T-cell (primary cell): ENCODE measurements around the gene KHSRP. TPM values are rescaled to one million over a fixed set of nuclear protein-coding genes. Genes with fewer than 3 reads are reported as not detected.
"Not testable (repeated sequence)": the region's sequence is repeated elsewhere in the genome, so short reads cannot be mapped to it uniquely, and the experiment has no call there.

ENCODE experiments used
- ATAC-seq, 4 experiments: fragments of 200-7000 bp in 3 of 4; fragments of 150-1000 bp in 1 of 4; cut with Tn5 transposase; replicated peaks in 1 of 4; 1 replicate in 3 of 4; 2 replicates in 1 of 4; pipeline ENCODE4 v1.10.0; 2021; ENCODE audit warnings: moderate library complexity in 3 of 4, mild to moderate bottlenecking in 2 of 4, moderate number of reproducible peaks in 1 of 4
- CTCF ChIA-PET, 2 donors: fragments of 300-600 bp; sonication (Branson Sonifier 250); formaldehyde crosslinking; loops; one replicate each; lab custom pipeline; 2022; ENCODE audit warnings: antibody characterized with exemption in 2 of 2; lab: Charles Lee
- POLR2A ChIA-PET, 2 donors: fragments of 300-600 bp; sonication (Branson Sonifier 250); formaldehyde crosslinking; loops; one replicate each; lab custom pipeline; 2022; ENCODE audit warnings: antibody characterized with exemption in 2 of 2; lab: Charles Lee
- DNase-seq, 35 experiments: peaks; one replicate each; pipeline versions ENCODE4 v3.0.0 to v3.0.0-alpha.2; 2013 to 2023
- H3K27ac ChIP-seq: one replicate; pipeline ENCODE4 v1.5.1; 2013; ENCODE audit warnings: low read length
- H3K27me3 ChIP-seq, 2 experiments: replicated peaks in 1 of 2; 1 replicate in 1 of 2; 2 replicates in 1 of 2; pipeline versions ENCODE4 v1.6.1 to v1.7.0; 2013; ENCODE audit warnings: low read length in 1 of 2, mixed read lengths in 1 of 2; ENCODE audit not compliant: control insufficient read depth in 2 of 2, insufficient read depth in 2 of 2; ENCODE audit errors: extremely low read depth in 1 of 2
- H3K36me3 ChIP-seq, 2 donors: 1 replicate in 1 of 2; 2 replicates in 1 of 2; pipeline versions ENCODE4 v1.6.1 to v1.7.0; 2013; ENCODE audit warnings: low read length in 1 of 2; ENCODE audit not compliant: control insufficient read depth in 2 of 2, insufficient read depth in 1 of 2; ENCODE audit errors: extremely low read depth in 1 of 2
- H3K4me1 ChIP-seq, 2 experiments: 1 replicate in 1 of 2; 2 replicates in 1 of 2; pipeline versions ENCODE4 v1.6.1 to v1.7.0; 2013; ENCODE audit warnings: low read length in 2 of 2, mixed read lengths in 1 of 2; ENCODE audit not compliant: insufficient read depth in 2 of 2, control insufficient read depth in 1 of 2; ENCODE audit errors: extremely low read depth in 1 of 2
- H3K4me3 ChIP-seq, 2 donors: 1 replicate in 1 of 2; 2 replicates in 1 of 2; pipeline versions ENCODE4 v1.5.1 to v1.7.0; 2013; ENCODE audit warnings: mild to moderate bottlenecking in 2 of 2, low read length in 1 of 2, moderate library complexity in 1 of 2; ENCODE audit not compliant: control insufficient read depth in 1 of 2; ENCODE audit errors: extremely low read depth in 1 of 2
- H3K9me3 ChIP-seq: 2 replicates; pipeline ENCODE4 v1.7.0; 2013
- H3K27ac Mint-ChIP-seq, 2 donors: one replicate each; pipeline ENCODE4 v1.8.0; 2020 to 2021; ENCODE audit warnings: mild to moderate bottlenecking in 2 of 2, mixed read lengths in 2 of 2
- H3K27me3 Mint-ChIP-seq, 2 donors: one replicate each; pipeline ENCODE4 v1.8.0; 2021 to 2022; ENCODE audit warnings: mixed read lengths in 2 of 2
- H3K36me3 Mint-ChIP-seq: one replicate; pipeline ENCODE4 v1.8.0; 2021; ENCODE audit warnings: mixed read lengths
- H3K4me1 Mint-ChIP-seq, 3 donors: one replicate each; pipeline ENCODE4 v1.8.0; 2020 to 2022; ENCODE audit warnings: mixed read lengths in 3 of 3, mild to moderate bottlenecking in 1 of 3
- H3K4me3 Mint-ChIP-seq, 3 donors: one replicate each; pipeline ENCODE4 v1.8.0; 2020 to 2022; ENCODE audit warnings: mild to moderate bottlenecking in 3 of 3, mixed read lengths in 3 of 3, moderate library complexity in 3 of 3
- H3K9me3 Mint-ChIP-seq, 3 donors: one replicate each; pipeline ENCODE4 v1.8.0; 2020 to 2022; ENCODE audit warnings: mixed read lengths in 3 of 3
- WGBS: methylation state at CpG from one replicate; pipeline ENCODE4 v1.1.5; 2013; ENCODE audit warnings: missing lambda C conversion rate; ENCODE audit not compliant: insufficient coverage; 5-methylcytosine and 5-hydroxymethylcytosine counted together
- total RNA-seq, 35 experiments: library from RNA in 6 of 35; stranded (reverse) in 6 of 35; fragments of 120-200 nt in 1 of 35; gene quantifications; one replicate each; pipeline versions ENCODE4 v1.2.1 to v1.2.4 and lab custom pipeline; 2013 to 2026

KHSRP gene
- total RNA-seq, 5 donors from 2014 or later (not counting 1 experiment from before 2014, with no cell fraction given): 147 to 194 (median 189) TPM

DNA sequence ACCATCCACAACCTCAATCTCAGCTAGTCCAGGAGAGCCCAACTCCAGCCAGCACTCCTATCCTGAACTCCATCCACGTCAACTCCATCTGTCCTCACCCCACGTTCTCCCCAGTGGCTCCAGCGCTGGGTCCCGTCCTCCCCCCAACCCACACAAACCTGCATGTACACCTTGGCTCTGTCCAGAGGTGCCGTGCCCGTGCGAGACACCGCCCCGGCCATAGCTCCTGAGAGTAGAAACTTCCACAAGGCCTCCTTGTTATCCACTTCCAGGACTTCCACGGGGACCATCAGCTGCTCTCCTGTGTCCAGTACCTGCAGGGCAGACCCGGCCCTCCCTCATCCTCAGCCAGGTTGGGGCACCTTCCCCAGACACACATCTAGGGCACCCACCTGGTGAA lies 7.3 kb upstream of the KHSRP start:
- Mint-ChIP-seq H3K27me3 (no peaks in the 10 kb centered on the region), H3K9me3 (no peaks in the 10 kb centered on the region), H3K4me3 (no peak overlapping the region), H3K4me1 (peaks cover 0 to 7% (median 2%) of the 10 kb centered on the region in 3 donors), H3K36me3 (no peaks in the 10 kb centered on the region), H3K27ac (peak overlapping the region in 1 of 2 donors; percentile 46)
- Histone ChIP-seq H3K9me3 (no peaks in the 10 kb centered on the region), H3K36me3 (no peaks in the 10 kb centered on the region), H3K4me1 (peaks cover 0 to 7% of the 10 kb centered on the region in 2 experiments), H3K4me3 (no peak overlapping the region), H3K27ac (no peak overlapping the region), H3K27me3 (peaks cover 0 to 10% of the 10 kb centered on the region in 2 experiments)
- CTCF ChIA-PET: no interaction called here
- DNase-seq (no peak), ATAC-seq (no peak)
- POLR2A ChIA-PET: no interaction called here
- 88% methylated on average over 11 of the region's 11 CpGs for WGBS

DNA sequence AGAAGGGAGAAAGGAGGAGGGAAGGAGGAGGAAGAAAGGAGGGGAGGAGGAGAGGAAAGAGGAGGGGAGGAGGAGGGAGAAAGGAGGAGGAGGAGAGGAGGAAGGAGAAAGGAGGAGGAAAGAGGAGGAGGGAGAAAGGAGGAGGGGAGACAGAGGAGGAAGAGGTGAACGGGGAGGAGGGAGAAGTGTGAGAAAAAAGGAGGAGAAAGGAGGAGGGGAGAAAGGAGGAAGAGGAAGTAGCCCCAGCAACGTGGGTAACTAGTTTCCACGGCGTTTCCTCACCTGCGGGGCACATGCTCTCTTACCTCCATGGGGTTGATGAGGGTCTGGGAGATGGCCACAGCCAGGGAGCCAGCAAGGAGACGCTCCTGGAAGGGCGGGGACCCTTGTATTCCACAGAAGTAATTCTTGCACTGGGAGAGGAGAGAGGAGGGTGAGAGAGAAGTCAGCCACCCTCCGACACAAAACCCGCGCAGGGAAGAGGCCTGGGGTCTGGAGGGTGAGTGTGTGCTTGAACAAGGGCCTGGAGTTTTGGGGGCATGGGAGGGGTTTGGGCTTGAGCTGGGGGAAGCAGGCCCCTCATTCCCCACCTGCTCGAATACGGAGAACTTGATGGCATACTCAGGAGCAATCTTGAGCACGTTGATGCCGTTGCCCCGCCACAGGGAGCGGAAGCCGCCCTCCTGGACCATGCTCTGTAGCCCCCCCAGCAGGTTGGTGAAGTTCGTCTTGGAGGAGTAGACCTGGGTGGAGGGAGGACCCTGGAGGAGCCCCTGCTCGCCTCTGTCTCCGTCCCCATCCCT lies 5.0 kb upstream of the KHSRP start:
- 34% methylated on average over 8 of the region's 20 CpGs for WGBS
- H3K27me3 Mint-ChIP-seq: no peaks in the 10 kb centered on the region
- CTCF ChIA-PET: no interaction called here
- Histone ChIP-seq H3K27ac (no peak overlapping the region), H3K9me3 (no peaks in the 10 kb centered on the region), H3K27me3 (peaks cover 0 to 10% of the 10 kb centered on the region in 2 experiments), H3K4me1 (peaks cover 5 to 21% of the 10 kb centered on the region in 2 experiments), H3K4me3 (no peak overlapping the region), H3K36me3 (no peaks in the 10 kb centered on the region)
- ATAC-seq (no peak), DNase-seq (no peak)
- no peaks in the 10 kb centered on the region for H3K9me3 Mint-ChIP-seq
- POLR2A ChIA-PET: no interaction called here
- no peaks in the 10 kb centered on the region for H3K36me3 Mint-ChIP-seq
- peak overlapping the region in 1 of 3 donors; percentile 48 for H3K4me3 Mint-ChIP-seq
- no peak overlapping the region for H3K27ac Mint-ChIP-seq
- H3K4me1 Mint-ChIP-seq: peaks cover 9 to 22% (median 14%) of the 10 kb centered on the region in 3 donors

DNA sequence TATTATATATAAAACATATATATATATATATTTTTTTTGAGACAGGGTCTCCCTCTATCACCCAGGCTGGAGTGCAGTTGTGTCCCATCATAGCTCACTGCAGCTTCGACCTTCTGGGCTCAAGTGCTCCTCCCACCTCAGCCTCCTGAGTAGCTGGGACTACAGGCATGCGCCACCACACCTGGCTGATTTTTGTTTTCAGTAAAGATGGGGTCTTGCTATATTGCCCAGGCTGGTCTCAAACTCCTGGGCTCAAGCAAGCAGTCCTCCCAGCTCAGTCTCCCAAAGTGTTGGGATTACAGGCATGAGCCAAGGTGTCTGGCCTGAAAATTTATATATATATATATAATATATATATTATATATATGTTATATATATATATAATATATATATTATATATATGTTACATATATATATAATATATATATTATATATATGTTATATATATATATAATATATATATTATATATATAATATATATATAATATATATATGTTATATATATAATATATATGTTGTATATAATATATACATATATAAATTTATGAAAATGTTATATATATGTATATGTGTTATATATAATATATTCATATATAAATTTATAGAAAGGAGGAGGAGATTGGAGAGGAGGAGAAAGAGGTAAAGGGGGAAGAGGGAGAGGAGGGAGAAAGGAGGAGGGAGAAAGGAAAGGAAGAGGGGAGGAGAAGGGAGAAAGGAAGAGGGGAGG lies 4.2 kb upstream of the KHSRP start:
- CTCF ChIA-PET: interaction anchor here in 1 of 2 donors (0.5 kb wide), 1 partner anchor 89 kb away, joined by 6 read pairs; no protein-coding TSS in a partner anchor

DNA sequence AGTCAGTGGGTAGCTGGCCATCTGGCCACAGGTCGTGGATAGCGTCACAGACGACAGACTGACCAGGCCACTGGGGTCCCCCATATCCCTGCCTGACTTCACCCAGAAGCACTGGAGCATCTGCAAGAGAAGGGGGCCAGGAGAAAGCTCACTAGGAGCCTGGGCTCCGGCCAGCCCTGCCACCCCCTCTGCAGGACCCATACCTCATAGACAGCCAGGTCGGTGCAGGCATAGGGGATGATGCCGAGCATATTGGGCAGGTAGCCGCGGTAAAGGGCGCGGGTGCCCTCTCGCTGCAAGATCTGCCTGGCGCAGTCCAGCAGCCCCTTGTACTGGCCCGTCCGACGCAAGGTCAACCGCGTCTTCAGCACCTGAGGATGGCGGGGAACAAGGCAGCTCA lies 2.5 kb upstream of the KHSRP start:
- ATAC-seq (no peak), DNase-seq (no peak)
- Mint-ChIP-seq H3K4me3 (no peak overlapping the region), H3K36me3 (no peaks in the 10 kb centered on the region), H3K27ac (no peak overlapping the region), H3K9me3 (no peaks in the 10 kb centered on the region), H3K27me3 (no peaks in the 10 kb centered on the region), H3K4me1 (peaks cover 25 to 40% (median 31%) of the 10 kb centered on the region in 3 donors)
- ChIA-PET CTCF (no interaction called here), POLR2A (no interaction called here)
- H3K36me3 ChIP-seq: peaks cover 0 to 5% of the 10 kb centered on the region in 2 donors
- no peaks in the 10 kb centered on the region for H3K9me3 ChIP-seq
- WGBS: 93% methylated on average over 17 of the region's 18 CpGs
- H3K4me1 ChIP-seq: peaks cover 13 to 41% of the 10 kb centered on the region in 2 experiments
- H3K4me3 ChIP-seq: no peak overlapping the region
- no peak overlapping the region for H3K27ac ChIP-seq
- H3K27me3 ChIP-seq: peaks cover 0 to 9% of the 10 kb centered on the region in 2 experiments

More for the DNA sequence above, 4.2 kb upstream of the KHSRP start:
- H3K36me3 Mint-ChIP-seq, H3K27me3 Mint-ChIP-seq, ATAC-seq, DNase-seq, H3K4me3 ChIP-seq, H3K36me3 ChIP-seq, POLR2A ChIA-PET, H3K9me3 ChIP-seq, H3K9me3 Mint-ChIP-seq, H3K27ac Mint-ChIP-seq, H3K27ac ChIP-seq: not testable (repeated sequence)
- WGBS: no CpG with 5 or more reads among the region's 2 CpGs
- H3K4me1 Mint-ChIP-seq: peaks cover 9 to 22% (median 14%) of the 10 kb centered on the region in 3 donors
- H3K27me3 ChIP-seq: peaks cover 0 to 10% of the 10 kb centered on the region in 2 experiments
- H3K4me3 Mint-ChIP-seq: peak overlapping the region in 1 of 3 donors; percentile 48
- H3K4me1 ChIP-seq: peaks cover 5 to 24% of the 10 kb centered on the region in 2 experiments

DNA sequence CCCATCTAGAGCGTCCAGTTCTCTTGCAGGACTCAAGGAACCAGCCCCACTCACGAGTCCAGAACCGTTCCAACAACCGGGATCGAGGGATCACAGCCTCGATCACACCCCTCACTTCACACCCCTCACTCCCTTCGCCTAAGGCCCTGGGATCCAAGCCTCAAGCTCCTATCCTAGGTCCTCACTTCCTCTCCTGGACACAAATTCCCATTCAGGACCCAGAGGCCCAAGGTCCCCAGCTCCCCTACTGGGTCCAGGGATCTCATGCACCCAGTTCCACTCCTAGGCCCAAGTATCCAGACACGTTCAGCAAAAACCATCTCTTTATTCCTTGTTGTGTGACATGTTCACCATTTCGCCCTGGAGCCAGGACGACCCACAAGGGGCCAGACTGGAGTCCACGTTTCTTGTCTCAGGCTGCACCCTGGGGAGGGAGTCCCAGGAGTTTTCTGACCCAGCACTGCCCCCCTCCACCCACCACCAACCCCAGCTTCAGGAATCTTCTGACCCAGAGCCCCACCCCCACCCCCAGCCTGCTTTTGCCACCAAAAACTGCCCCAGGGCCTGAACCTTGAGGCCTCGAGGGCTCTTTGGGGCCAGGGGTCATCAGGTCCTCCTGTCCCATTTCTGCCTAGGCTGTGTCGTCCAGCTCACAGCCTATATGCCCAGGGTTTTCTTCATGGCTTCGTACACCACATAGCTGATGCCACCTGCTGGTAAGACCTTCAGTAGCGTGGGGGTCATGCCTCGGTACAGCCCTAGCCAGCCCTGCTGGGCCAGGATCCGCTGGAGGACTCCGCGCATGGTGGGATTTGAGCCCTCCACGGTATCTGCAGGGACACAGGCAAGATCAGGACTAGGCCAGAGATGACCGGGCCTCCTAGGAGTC lies 1.4 kb upstream of the KHSRP start:
- H3K36me3 ChIP-seq: peaks cover 0 to 13% of the 10 kb centered on the region in 2 donors
- peaks cover 13 to 49% of the 10 kb centered on the region in 2 experiments for H3K4me1 ChIP-seq
- peak overlapping the region in 1 of 2 donors; percentile 53 for H3K4me3 ChIP-seq
- ChIA-PET CTCF (interaction anchor here (0.7 to 1.1 kb wide), 3 partner anchors 54 to 895 kb away, joined by 3 to 11 read pairs (median 5); partner anchors contain the start of gene ALKBH7 (in 1 of the 2)), POLR2A (no interaction called here)
- peak overlapping the region; percentile 96 for H3K27ac ChIP-seq
- Mint-ChIP-seq H3K36me3 (peaks cover under 1% of the 10 kb centered on the region), H3K27ac (peak overlapping the region; percentile 85 to 97), H3K9me3 (no peaks in the 10 kb centered on the region), H3K4me1 (peaks cover 33 to 42% (median 41%) of the 10 kb centered on the region in 3 donors), H3K27me3 (no peaks in the 10 kb centered on the region), H3K4me3 (peak overlapping the region; percentile 71 to 81 (median 71))
- H3K27me3 ChIP-seq: peaks cover 0 to 4% of the 10 kb centered on the region in 2 experiments
- WGBS: 96% methylated on average over 19 of the region's 21 CpGs
- ATAC-seq (no peak), DNase-seq (peak in 1 of 35 experiments; percentile 31)
- H3K9me3 ChIP-seq: no peaks in the 10 kb centered on the region
